Measurements from ENCODE around the gene DEFB112. TPM values are rescaled to one million over a fixed set of nuclear protein-coding genes. Genes with fewer than 3 reads are reported as not detected.

Gene DEFB112
- total RNA-seq, 1 donor from 2014 or later = not detected

DNA sequence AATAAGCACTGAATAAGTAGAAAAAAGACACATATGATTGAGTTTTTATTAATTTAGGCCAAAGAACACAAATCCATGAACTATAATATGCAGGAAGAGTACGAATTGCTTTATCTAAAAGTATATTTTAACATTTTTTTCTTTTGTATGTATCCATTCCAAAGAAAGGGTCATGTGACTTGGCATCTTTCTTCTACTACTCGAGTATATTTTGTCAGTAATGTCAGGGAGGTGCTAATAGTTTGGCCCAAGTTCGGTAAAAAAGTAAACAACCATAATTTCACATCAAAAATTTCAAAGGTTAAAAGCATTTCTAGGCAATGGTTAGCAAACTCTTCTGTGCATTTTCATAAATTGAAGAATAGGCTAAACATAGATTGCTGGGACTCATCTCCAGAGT lies 46.6 kb downstream of the DEFB112 start:
- DNase-seq (ENCODE audit: low read depth) (no peak), FAIRE-seq (no peak)
- TF ChIP-seq, protein P1, sequence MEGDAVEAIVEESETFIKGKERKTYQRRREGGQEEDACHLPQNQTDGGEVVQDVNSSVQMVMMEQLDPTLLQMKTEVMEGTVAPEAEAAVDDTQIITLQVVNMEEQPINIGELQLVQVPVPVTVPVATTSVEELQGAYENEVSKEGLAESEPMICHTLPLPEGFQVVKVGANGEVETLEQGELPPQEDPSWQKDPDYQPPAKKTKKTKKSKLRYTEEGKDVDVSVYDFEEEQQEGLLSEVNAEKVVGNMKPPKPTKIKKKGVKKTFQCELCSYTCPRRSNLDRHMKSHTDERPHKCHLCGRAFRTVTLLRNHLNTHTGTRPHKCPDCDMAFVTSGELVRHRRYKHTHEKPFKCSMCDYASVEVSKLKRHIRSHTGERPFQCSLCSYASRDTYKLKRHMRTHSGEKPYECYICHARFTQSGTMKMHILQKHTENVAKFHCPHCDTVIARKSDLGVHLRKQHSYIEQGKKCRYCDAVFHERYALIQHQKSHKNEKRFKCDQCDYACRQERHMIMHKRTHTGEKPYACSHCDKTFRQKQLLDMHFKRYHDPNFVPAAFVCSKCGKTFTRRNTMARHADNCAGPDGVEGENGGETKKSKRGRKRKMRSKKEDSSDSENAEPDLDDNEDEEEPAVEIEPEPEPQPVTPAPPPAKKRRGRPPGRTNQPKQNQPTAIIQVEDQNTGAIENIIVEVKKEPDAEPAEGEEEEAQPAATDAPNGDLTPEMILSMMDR (IDR thresholded peaks at IDR 0.05; ENCODE audit: insufficient read depth, low read length, severe bottlenecking) = no peak
- H3K4me3 ChIP-seq (ENCODE audit: low read depth, low read length) = no peak overlapping the region
- no peaks in the 10 kb centered on the region for H3K27me3 ChIP-seq (ENCODE audit: control insufficient read depth, insufficient read depth, low read length)
- no peaks in the 10 kb centered on the region for H3K36me3 ChIP-seq (ENCODE audit: control insufficient read depth, insufficient read depth, low read length)

DNA sequence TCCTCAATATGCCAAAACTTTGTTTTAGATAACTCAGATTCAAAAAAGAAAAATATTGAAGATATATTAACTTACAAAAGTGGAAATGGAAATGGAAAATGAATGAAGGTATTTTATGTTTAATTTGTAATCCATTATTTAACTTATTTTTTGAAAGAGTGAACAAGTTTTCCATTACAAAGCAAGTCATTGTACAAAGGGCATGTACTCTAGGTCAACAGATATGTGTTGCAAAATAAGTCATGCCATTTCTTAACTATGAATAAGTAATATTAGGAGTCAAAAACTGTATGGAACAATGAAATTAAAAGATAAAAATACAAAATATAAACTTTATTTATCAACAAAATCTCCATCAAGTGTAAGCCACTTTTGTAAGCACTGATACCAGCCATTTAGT lies 54.5 kb downstream of the DEFB112 start:
- Histone ChIP-seq H3K27me3 (ENCODE audit: control insufficient read depth, insufficient read depth, low read length) (no peaks in the 10 kb centered on the region), H3K36me3 (ENCODE audit: control insufficient read depth, insufficient read depth, low read length) (no peaks in the 10 kb centered on the region), H3K4me3 (ENCODE audit: low read depth, low read length) (no peak overlapping the region)
- TF ChIP-seq, protein P1 (IDR thresholded peaks at IDR 0.05; ENCODE audit: insufficient read depth, low read length, severe bottlenecking) = no peak
- DNase-seq (ENCODE audit: low read depth) = no peak
- FAIRE-seq = no peak

Other genes starting within 250 kb of the DEFB112 start
- gene CRISP1, start 183.4 kb downstream of the DEFB112 start, total RNA-seq = not detected in 2 replicates
- gene DEFB114, start 85.8 kb downstream of the DEFB112 start, total RNA-seq = not detected in 2 replicates
- not detected in 2 replicates for gene DEFB113, start 80.3 kb downstream of the DEFB112 start, total RNA-seq
- gene DEFB110, start 27.9 kb downstream of the DEFB112 start, total RNA-seq = not detected in 2 replicates